OCI-LY1 (cell line): ENCODE measurements around the gene ABHD4.
A peak's percentile ranks its signal among the peaks of the same experiment; 100 is the strongest.

Source experiments
- H2AFZ ChIP-seq: fragments of 200-600 bp; sonication (generic), shearing (Covaris generic); 2 replicates; pipeline ENCODE4 v1.6.0; 2014; ENCODE audit warnings: antibody characterized with exemption, mild to moderate bottlenecking, low read length
- H3F3A ChIP-seq: fragments of 200-600 bp; sonication (generic), shearing (Covaris generic); 2 replicates; pipeline ENCODE4 v1.6.0; 2014; ENCODE audit warnings: mild to moderate bottlenecking, antibody characterized with exemption, low read length, moderate library complexity; ENCODE audit not compliant: insufficient read depth
- H3K27ac ChIP-seq: fragments of 200-600 bp; sonication (generic); 2 replicates; pipeline ENCODE4 v1.5.1; 2014; ENCODE audit warnings: low read length, mixed run types, mild to moderate bottlenecking, low read depth; ENCODE audit not compliant: poor library complexity, severe bottlenecking
- H3K27me3 ChIP-seq: fragments of 200-600 bp; sonication (generic); 2 replicates; pipeline ENCODE4 v1.6.0; 2014; ENCODE audit warnings: antibody characterized with exemption, mild to moderate bottlenecking, low read length, moderate library complexity; ENCODE audit not compliant: insufficient read depth
- H3K36me3 ChIP-seq: fragments of 200-600 bp; sonication (generic); 2 replicates; pipeline ENCODE4 v1.6.1; 2014; ENCODE audit warnings: mild to moderate bottlenecking, antibody characterized with exemption, low read length, moderate library complexity, mixed read lengths; ENCODE audit not compliant: insufficient read depth
- H3K4me1 ChIP-seq: fragments of 200-600 bp; sonication (generic); 2 replicates; pipeline ENCODE4 v1.5.1; 2014; ENCODE audit warnings: mild to moderate bottlenecking, low read length, moderate library complexity; ENCODE audit not compliant: insufficient read depth, severe bottlenecking
- H3K4me2 ChIP-seq: fragments of 200-600 bp; sonication (generic), shearing (Covaris generic); 2 replicates; pipeline ENCODE4 v1.6.1; 2014; ENCODE audit warnings: low read length
- H3K4me3 ChIP-seq: fragments of 200-600 bp; sonication (generic); 2 replicates; pipeline ENCODE4 v1.5.1; 2014; ENCODE audit warnings: low read length, low read depth, mild to moderate bottlenecking, mixed read lengths; ENCODE audit not compliant: poor library complexity, severe bottlenecking
- H3K79me2 ChIP-seq: fragments of 200-600 bp; shearing (Covaris generic); 2 replicates; pipeline ENCODE4 v1.6.1; 2016; ENCODE audit warnings: mixed run types, low read length, mixed read lengths; ENCODE audit not compliant: insufficient read depth
- H3K9ac ChIP-seq: fragments of 200-600 bp; sonication (generic), shearing (Covaris generic); 2 replicates; pipeline ENCODE4 v1.6.1; 2014; ENCODE audit warnings: mild to moderate bottlenecking, low read length, mixed read lengths
- H3K9me2 ChIP-seq: fragments of 200-600 bp; sonication (generic), shearing (Covaris generic); 2 replicates; pipeline ENCODE4 v1.6.1; 2014; ENCODE audit warnings: low read depth, mild to moderate bottlenecking, low read length, mixed read lengths
- H3K9me3 ChIP-seq: fragments of 200-600 bp; shearing (Covaris generic); 2 replicates; pipeline ENCODE4 v1.6.1; 2014; ENCODE audit warnings: low read length, mixed read lengths
- H4K20me1 ChIP-seq: fragments of 200-600 bp; sonication (generic), shearing (Covaris generic); 2 replicates; pipeline ENCODE4 v1.6.0; 2016; ENCODE audit warnings: mild to moderate bottlenecking, low read length; ENCODE audit not compliant: insufficient read depth
- CTCF ChIP-seq: fragments of 200-600 bp; sonication (generic), shearing (Covaris generic); IDR thresholded peaks from 2 replicates; pipeline ENCODE4 v1.5.1; 2017; ENCODE audit warnings: mild to moderate bottlenecking, antibody characterized with exemption, low read length, moderate library complexity, mixed read lengths
- EZH2 ChIP-seq: fragments of 200-600 bp; sonication (generic), shearing (Covaris generic); IDR thresholded peaks from 2 replicates; pipeline ENCODE4 v1.8.0; 2017; ENCODE audit warnings: borderline replicate concordance, mixed run types, mild to moderate bottlenecking, antibody characterized with exemption, low read length, moderate library complexity, mixed read lengths

The ABHD4 gene

GRCh38 chr14:22598099-22598895 lies at the start of gene ABHD4:
Gene ABHD4, plus strand, starts transcription at chr14:22598300. Its CDS starts 7 bp downstream, at chr14:22598307.
- no peaks in the 10 kb centered on the region; the same call in 1 of the 2 replicates for H3K27me3 ChIP-seq
- no peaks in the 10 kb centered on the region for H3K9me3 ChIP-seq
- H3K27ac ChIP-seq: no peak within 1 kb of the TSS
- H3K4me2 ChIP-seq: peak within 1 kb of the TSS; percentile 80
- no peaks in the 10 kb centered on the region for H4K20me1 ChIP-seq
- H3K9me2 ChIP-seq: no peaks in the 10 kb centered on the region
- peaks cover 26% of the 10 kb centered on the region for H3K4me1 ChIP-seq
- no peaks in the 10 kb centered on the region for H3K79me2 ChIP-seq
- H3F3A ChIP-seq: no peaks in the 10 kb centered on the region
- peak within 1 kb of the TSS; percentile 69 for H3K9ac ChIP-seq
- H2AFZ ChIP-seq: peak within 1 kb of the TSS; percentile 97
- peak within 1 kb of the TSS; percentile 84 for H3K4me3 ChIP-seq
- TF ChIP-seq CTCF (no peak), EZH2 (no peak)
- H3K36me3 ChIP-seq: peaks cover 10% of the 10 kb centered on the region; the same call in 1 of the 2 replicates

- Histone ChIP-seq H3K4me2 (no peak overlapping the region), H2AFZ (no peak overlapping the region), H3K36me3 (peaks cover 54% of the 10 kb centered on the region), H4K20me1 (no peaks in the 10 kb centered on the region), H3K79me2 (no peaks in the 10 kb centered on the region), H3K4me3 (no peak overlapping the region), H3K9ac (peak overlapping the region; percentile 48; the same call in 1 of the 2 replicates), H3K9me2 (no peaks in the 10 kb centered on the region), H3K27me3 (no peaks in the 10 kb centered on the region), H3K27ac (peak overlapping the region; percentile 69), H3K4me1 (peaks cover 40% of the 10 kb centered on the region), H3K9me3 (no peaks in the 10 kb centered on the region), H3F3A (no peaks in the 10 kb centered on the region)
- no peak for TF ChIP-seq EZH2
- no peak for TF ChIP-seq CTCF
These were observed 48.7 kb upstream of the ABHD4 start for GRCh38 chr14:22549324-22549962.

- H3K79me2 ChIP-seq: no peaks in the 10 kb centered on the region
- H3K4me3 ChIP-seq: no peak overlapping the region
- H3K9ac ChIP-seq: peak overlapping the region; percentile 48
- no peaks in the 10 kb centered on the region for H4K20me1 ChIP-seq
- H3K4me1 ChIP-seq: peaks cover 47% of the 10 kb centered on the region
- peaks cover 54% of the 10 kb centered on the region for H3K36me3 ChIP-seq
- no peaks in the 10 kb centered on the region for H3K27me3 ChIP-seq
- TF ChIP-seq EZH2 (no peak), CTCF (no peak)
- peak overlapping the region; percentile 17; the same call in 1 of the 2 replicates for H3K4me2 ChIP-seq
- no peaks in the 10 kb centered on the region for H3F3A ChIP-seq
- no peak overlapping the region for H2AFZ ChIP-seq
- no peaks in the 10 kb centered on the region for H3K9me3 ChIP-seq
- H3K27ac ChIP-seq: peak overlapping the region; percentile 69
- no peaks in the 10 kb centered on the region for H3K9me2 ChIP-seq
These were observed 48.0 kb upstream of the ABHD4 start for GRCh38 chr14:22549981-22550673.
